Fibroblast of peridontal ligament (primary cell): ENCODE results near the gene MPEG1.
A peak's percentile ranks its signal among the peaks of the same experiment; 100 is the strongest.

ENCODE experiments used
- DNase-seq: peaks from one replicate; pipeline ENCODE4 v3.0.0-alpha.2; 2010; ENCODE audit errors: extremely low read depth

Gene MPEG1

GRCh38 chr11:59218893-59219292 lies 6.2 kb upstream of the MPEG1 start:
- no peak for DNase-seq

DNA sequence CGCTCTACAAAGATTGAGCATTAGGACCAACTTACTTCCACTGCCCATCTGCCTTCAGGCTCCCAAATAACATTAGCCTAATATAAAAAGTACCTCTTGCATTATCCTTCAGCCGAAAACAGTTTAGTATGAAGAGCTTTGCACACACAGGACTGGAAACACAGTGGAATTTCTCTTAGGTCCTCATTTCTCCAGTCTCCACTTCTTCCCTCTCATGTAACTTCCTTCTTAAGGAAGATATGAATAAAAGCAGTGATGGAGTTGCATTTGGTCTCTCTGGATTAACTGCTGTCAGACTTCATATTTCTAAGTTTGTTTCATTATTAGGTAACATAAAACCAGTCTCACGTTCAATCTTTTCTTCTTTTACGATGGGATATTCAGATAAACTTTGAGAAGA lies 5.6 kb upstream of the MPEG1 start:
- no peak for DNase-seq

DNA sequence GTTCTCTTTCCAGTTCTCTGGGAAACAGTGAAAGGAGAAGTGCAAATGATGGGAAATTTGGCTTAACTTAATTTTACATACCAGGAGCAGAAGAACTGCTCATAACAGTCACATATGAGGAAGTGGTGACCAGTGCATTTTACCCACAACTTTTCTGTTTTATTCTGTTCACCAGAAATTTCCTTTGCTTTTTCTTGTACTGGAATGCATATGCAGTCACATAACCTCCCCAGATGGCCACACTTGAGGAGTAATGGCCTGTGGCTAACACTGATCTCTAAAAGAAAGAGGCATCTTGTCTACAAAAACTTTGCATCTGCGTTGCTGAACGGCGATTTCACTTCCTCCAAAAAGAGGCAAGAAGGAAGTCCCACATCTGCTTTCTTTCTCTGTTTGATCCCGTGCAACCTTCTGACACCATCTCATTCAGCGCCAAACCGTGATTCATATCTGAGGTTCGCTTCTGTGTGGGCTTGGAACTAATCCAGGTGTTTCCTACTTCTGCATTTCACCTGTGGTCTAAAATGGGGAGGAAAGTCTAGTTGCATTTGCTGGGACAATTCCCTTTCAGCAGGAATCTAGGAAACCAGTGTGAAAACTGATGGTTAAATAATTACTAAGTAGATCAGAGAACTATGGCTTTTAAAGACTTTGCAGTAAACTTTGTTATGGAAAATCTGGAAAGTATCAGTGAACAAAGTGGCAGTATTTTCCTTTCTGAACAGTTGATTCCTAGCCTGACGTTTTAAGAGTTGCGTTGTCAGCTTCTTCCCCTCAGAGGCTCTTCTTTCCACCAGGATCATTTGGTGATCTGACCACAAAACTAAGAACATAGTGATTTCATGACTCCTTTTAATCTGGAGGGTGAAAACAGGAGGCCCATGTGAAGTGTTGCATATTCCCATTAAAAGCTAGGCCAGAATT lies 4.2 kb upstream of the MPEG1 start:
- peak; percentile 67 for DNase-seq

- DNase-seq = no peak
Measured at GRCh38 chr11:59214141-59214893, 1.6 kb upstream of the MPEG1 start.

DNA sequence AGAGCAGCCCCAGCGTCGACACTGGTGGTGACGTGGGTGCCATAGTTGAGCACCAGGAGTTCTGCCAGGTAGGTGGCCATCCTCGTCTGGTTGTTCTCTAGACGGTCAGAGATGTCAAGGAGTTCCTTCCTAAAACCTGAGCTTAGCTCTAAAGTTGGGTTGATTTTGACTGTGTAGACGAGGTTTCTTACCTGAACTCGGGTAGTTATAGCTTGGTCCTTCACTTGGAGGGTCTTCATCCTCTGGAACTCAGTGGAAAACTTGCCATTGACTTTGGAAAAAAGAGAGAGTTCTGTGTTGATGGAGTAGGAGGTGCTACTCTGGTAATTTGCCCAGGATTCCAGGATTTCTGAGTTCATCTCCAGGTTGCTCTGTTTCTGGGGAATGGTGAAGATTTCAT lies 505 bp downstream of the MPEG1 start:
- DNase-seq = no peak

DNA sequence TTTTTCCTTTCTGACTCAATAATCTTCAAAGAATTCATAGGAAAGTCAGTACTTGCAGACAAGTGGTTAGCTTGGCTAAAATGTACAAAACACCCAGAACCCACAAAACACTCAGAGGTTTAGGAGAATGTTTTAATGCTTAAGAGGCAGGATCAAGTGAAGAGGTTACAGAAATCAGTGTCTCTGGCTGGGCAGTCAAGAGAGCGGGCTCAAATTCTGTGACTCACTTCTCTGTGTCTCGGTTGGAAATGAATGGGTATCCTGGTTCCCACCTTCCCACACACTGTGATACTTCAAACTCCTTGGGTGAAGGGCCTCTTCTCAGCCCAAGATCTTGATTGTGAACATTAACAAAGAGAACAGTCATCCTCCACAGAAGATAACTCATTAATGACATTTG lies 3.8 kb downstream of the MPEG1 start:
- DNase-seq = peak; percentile 6

DNA sequence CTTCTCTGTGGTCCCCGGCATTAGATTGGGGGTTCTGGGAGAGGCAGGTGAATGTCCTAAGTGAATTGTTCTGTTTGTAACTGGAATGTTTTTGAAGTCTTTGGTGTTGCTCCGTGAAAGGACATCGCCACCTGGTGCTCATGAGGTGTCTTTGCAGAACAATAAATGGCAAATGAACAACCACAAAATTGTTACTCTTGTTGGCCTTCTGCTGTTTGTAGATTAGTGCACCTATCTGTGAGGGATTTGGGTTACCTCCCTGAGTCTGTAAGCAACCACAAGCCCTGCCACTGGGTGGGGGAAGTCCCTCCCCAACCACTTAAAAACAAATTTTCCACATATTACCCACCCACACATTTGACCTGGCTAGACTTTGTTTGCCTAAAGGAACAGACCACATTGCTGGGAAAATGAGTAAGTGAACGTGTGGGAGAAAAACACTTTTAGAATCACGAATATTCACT lies 4.7 kb downstream of the MPEG1 start:
- peak; percentile 64 for DNase-seq

- DNase-seq = peak; percentile 26
Measured at GRCh38 chr11:59206635-59207034, 6.1 kb downstream of the MPEG1 start.

- no peak for DNase-seq
Measured at GRCh38 chr11:59205648-59206047, 7.1 kb downstream of the MPEG1 start.

DNA sequence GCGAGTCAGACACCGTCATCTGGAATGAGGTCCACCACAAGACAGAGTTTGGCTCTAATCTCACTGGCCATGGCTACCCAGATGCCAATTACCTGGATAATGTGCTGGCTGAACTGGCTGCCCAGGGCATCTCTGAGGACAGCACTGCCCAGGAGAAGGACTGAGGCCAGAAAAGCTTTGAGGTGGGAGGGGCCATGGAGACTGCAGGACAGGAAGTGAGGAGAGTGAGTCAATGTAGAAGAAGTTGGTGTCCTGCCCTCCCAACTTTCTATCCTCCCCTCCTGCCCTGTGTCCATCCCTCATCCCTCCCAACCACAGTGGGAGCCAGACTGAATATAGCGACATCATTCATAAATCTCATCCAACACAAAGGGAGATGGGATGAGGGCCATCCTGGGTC lies 8.0 kb downstream of the MPEG1 start:
- no peak for DNase-seq

- no peak for DNase-seq
Measured at GRCh38 chr11:59201353-59201752, 11.4 kb downstream of the MPEG1 start.

DNA sequence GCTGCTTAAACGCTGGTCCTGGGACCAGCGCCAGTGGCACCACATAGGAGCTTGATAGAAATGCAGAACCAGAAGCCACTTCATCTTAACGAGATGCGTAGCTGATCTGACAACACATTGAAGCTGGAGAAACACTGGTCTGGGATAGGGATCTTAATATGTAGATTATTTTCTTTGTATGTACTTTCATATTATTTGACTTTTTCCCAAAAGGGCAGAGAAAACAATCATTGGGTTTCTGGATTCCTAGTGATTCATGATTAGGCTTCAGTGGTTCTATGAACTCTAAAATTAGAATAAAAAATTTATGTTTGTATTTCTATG lies 12.3 kb downstream of the MPEG1 start:
- DNase-seq = no peak

- no peak for DNase-seq
Measured at GRCh38 chr11:59199546-59200422, 12.9 kb downstream of the MPEG1 start.

- DNase-seq = no peak
Measured at GRCh38 chr11:59198726-59199125, 14.0 kb downstream of the MPEG1 start.

- peak; percentile 69 for DNase-seq
Measured at GRCh38 chr11:59197991-59198390, 14.7 kb downstream of the MPEG1 start.

GRCh38 chr11:59196777-59197176 lies 15.9 kb downstream of the MPEG1 start:
- no peak for DNase-seq

DNA sequence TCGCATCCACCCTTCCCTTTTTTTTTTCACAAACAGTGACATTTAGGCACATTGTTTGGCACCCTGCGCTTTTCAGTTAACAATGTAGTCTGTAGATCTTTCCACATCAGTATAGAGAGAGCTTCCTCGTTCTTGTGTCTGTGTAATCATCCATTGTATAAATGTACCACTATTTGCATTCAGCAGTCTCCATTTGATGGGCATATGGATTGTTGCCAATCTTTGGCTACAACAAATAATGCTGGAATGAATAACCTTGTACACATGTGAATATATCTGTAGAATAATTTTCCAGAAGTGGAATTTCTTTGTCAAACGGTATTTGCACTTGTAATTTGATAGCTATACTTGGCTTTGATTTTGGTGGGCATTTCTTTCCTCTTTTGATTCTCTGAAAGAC lies 17.1 kb downstream of the MPEG1 start:
- DNase-seq = no peak

DNA sequence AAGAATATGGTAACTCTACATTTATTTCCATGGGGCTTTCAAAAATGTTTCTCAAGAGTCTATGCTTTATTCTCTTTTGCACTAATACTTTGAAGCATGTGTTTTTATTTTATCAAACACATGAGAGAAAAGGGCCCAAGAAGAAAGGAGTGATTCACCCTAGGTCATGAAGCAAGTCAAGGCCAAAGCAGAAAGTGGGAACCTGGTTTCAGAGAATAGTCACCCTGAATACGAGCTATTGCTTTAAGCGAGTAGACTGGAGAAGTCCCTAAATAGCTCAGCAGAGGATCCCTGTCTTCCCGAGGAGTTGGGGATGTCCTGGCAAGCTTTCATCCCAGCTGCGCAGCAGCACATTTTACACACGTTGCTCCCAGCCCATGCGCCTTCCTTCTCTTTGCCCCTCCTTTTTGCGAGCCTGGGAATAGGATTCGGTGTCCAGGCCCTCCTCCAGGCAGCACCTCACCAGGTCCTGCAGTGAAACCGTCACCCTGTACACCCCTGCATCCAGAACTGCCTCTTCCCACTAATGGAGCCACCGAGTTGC lies 19.1 kb downstream of the MPEG1 start:
- no peak for DNase-seq

- DNase-seq = no peak
Measured at GRCh38 chr11:59192446-59193020, 20.2 kb downstream of the MPEG1 start.

DNA sequence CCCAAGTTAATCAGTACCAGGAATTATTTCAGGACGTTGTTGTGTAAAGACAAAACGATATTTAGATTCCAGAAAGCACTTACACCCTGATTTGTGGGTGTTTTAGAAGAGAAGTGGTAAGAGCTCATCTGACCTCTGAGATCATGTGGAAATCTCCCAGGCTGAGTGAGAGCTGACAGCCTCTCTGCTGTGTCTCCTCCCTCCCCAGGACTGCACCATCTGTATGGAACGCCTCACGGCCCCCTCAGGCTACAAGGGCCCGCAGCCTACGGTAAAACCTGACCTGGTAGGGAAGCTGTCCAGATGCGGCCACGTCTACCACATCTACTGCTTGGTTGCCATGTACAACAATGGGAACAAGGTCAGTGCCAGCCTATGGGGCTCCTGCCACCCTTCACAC lies 20.8 kb downstream of the MPEG1 start:
- DNase-seq = no peak

DNA sequence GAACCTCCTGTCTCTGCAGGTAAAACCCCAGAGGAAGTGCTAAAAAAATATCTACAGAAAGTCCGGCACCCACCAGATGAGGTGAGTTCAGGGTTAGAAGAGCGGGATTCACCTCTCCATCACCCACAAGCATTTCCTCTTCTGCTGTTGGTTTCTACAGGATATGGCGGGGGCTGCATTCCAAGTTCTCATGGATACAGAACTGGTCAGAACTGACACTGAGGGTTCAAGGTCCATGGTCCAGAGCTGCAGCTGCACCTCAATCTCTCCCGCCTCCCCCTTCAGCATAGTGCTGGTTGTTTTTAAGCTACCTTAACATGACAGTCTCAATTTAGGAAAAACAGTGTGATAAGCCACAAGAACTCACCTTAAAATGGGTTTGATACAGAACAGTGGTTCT lies 21.6 kb downstream of the MPEG1 start:
- DNase-seq = no peak
